ENCODE results near the gene C1RL.

Gene C1RL

DNA sequence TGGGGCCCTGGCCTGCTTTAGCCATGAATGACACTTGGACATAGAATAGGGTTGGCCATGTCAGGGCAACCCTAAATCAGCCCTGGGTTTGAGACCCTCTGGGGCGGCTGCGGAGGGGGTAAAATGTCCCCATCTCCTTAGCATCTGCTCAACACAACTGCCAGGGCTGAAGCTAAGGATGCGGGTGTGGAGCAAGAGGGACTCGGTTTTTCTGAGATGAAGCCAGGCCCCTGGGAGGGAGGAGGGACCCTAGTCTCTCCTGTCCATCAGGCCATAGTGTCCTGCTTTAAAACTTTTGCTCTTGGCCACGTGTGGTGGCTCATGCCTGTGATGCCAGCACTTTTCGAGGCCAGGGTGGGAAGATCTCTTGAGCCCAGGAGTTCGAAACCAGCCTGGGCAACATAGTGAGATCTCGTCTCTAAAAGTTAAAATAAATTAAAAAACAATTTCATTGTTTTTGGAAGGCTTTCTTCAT is 16.0 kb downstream of the C1RL start:
- H3K27ac ChIP-seq (ENCODE audit: low read depth, low read length) = peak overlapping the region; percentile 71
- no peak overlapping the region for H3K9ac ChIP-seq (ENCODE audit: low read length)

DNA sequence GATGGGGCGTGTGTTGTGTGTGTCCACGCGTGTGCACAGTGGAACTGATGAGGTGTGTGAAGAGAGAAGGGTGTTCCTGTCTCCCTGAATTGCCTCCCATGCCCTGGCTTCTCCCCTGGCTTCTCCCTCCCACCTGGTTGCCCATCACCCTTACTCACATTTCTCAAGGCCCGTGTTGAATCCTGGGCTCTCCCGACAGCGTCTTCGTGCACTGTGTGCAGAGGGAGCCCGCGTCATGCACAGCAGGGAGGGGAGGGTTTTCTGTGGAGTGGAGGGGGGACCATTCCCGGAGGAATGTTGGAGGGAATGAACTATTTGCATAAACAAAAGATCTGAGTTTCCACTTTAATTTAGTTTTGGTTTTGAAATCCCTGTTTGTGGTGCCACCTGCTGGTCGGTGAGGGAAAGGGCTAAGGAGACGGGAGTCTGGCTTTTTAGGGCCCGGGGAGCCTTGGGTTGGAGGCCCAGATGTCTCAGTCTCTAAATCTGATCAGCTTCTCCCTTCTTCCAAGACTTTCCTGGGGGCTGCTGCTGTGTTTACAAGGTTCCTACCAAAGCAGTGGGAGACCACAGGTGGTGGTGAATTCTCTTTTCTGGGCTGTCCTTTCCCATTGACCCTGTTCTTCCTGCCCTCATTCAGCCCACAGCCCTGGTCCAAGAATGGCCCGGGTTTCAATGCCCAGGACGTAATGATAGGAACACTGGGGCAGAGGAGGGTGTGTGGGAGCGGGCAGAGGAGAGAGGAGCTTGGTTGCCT is 16.6 kb downstream of the C1RL start, which contains the start of gene C1R:
Gene C1R (minus strand): TSS at position 217 of the 757 bp plus-strand sequence. CDS start 57 bp downstream, at position 160.
- H3K27me3 ChIP-seq (ENCODE audit: control insufficient read depth, insufficient read depth, low read length) = no peaks in the 10 kb centered on the region
- H3K27ac ChIP-seq (ENCODE audit: low read depth, low read length) = peak within 1 kb of the TSS; percentile 71
- peak within 1 kb of the TSS; percentile 58 for H3K4me3 ChIP-seq (ENCODE audit: low read length)
- peak within 1 kb of the TSS; percentile 16 for H3K9ac ChIP-seq (ENCODE audit: low read length)
- H3K36me3 ChIP-seq (ENCODE audit: control insufficient read depth, insufficient read depth, low read length) = no peaks in the 10 kb centered on the region
- peaks cover 11% of the 10 kb centered on the region for H3K4me1 ChIP-seq (ENCODE audit: control insufficient read depth, insufficient read depth, low read length)

More for the DNA sequence above, 16.0 kb downstream of the C1RL start:
- Histone ChIP-seq H3K4me1 (ENCODE audit: control insufficient read depth, insufficient read depth, low read length) (peaks cover 11% of the 10 kb centered on the region), H3K27me3 (ENCODE audit: control insufficient read depth, insufficient read depth, low read length) (no peaks in the 10 kb centered on the region), H3K4me3 (ENCODE audit: low read length) (no peak overlapping the region), H3K36me3 (ENCODE audit: control insufficient read depth, insufficient read depth, low read length) (no peaks in the 10 kb centered on the region)

- H3K4me1 ChIP-seq (ENCODE audit: control insufficient read depth, insufficient read depth, low read length) = peaks cover 11% of the 10 kb centered on the region
- H3K27me3 ChIP-seq (ENCODE audit: control insufficient read depth, insufficient read depth, low read length) = no peaks in the 10 kb centered on the region
- H3K9ac ChIP-seq (ENCODE audit: low read length) = peak overlapping the region; percentile 16
- peak overlapping the region; percentile 62 for H3K27ac ChIP-seq (ENCODE audit: low read depth, low read length)
- H3K36me3 ChIP-seq (ENCODE audit: control insufficient read depth, insufficient read depth, low read length) = no peaks in the 10 kb centered on the region
- peak overlapping the region; percentile 58 for H3K4me3 ChIP-seq (ENCODE audit: low read length)
Observed at GRCh38 chr12:7091660-7092228, 17.3 kb downstream of the C1RL start.

DNA sequence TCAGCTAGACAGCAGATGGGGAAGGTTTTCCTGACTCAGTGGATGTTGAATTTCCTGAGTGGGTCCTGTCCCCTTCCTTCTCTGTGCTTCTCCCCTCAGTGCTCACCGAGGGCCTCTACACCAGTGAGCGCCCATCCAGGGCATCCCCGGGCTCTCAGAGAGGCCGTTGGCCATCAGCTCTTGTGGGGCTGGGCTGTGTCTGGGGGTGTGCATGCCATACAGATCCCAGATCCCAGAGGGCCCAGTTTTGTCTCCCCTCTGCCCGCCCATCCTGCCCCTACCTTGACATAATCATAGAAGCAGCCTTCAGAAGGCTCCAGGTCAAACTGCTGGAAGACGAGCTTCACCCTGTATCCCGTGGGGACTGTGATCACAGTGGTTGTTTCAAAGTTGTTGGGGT is 17.8 kb downstream of the C1RL start:
- H3K4me1 ChIP-seq (ENCODE audit: control insufficient read depth, insufficient read depth, low read length) = peaks cover 11% of the 10 kb centered on the region
- no peaks in the 10 kb centered on the region for H3K27me3 ChIP-seq (ENCODE audit: control insufficient read depth, insufficient read depth, low read length)
- peaks cover 2% of the 10 kb centered on the region for H3K36me3 ChIP-seq (ENCODE audit: control insufficient read depth, insufficient read depth, low read length)
- peak overlapping the region; percentile 58 for H3K4me3 ChIP-seq (ENCODE audit: low read length)
- H3K9ac ChIP-seq (ENCODE audit: low read length) = no peak overlapping the region
- peak overlapping the region; percentile 62 for H3K27ac ChIP-seq (ENCODE audit: low read depth, low read length)

- peaks cover 9% of the 10 kb centered on the region for H3K36me3 ChIP-seq (ENCODE audit: control insufficient read depth, insufficient read depth, low read length)
- H3K4me1 ChIP-seq (ENCODE audit: control insufficient read depth, insufficient read depth, low read length) = peaks cover 11% of the 10 kb centered on the region
- H3K27me3 ChIP-seq (ENCODE audit: control insufficient read depth, insufficient read depth, low read length) = no peaks in the 10 kb centered on the region
- H3K4me3 ChIP-seq (ENCODE audit: low read length) = peak overlapping the region; percentile 58
- H3K9ac ChIP-seq (ENCODE audit: low read length) = no peak overlapping the region
- peak overlapping the region; percentile 6 for H3K27ac ChIP-seq (ENCODE audit: low read depth, low read length)
Observed at GRCh38 chr12:7090222-7090998, 18.6 kb downstream of the C1RL start.

DNA sequence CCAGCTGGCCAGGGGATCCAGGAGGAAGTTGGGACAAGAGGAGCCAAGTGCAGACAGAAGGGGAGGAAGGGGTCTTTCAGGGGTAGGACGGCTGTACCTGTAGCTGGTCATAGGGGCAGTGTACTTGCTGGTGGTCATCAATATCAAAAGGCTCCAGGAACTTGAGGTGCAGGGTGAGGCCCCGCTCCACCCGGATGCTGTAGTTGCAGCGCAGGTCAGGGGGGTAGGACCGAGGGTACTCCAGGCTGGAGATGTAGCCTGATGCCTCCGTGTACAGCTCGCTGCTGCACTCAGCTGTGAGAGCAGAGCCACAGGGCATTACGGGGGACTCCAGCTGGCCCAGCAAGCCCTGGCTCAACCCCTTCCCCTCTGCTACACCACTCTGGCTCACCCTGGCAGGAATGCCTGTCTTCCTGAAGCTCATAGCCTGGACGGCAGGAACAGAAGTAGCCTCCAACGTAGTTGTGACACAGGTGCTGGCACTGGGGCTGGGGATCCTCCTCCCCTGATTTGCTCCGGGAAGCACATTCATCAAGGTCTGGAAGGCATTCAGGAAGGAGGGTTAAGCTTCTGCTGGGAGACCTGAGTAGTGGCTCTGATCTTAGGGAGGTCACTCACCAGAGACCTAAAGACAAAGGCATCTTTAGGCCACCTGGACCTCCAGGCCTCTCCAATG is 19.7 kb downstream of the C1RL start:
- H3K27me3 ChIP-seq (ENCODE audit: control insufficient read depth, insufficient read depth, low read length) = no peaks in the 10 kb centered on the region
- peaks cover 11% of the 10 kb centered on the region for H3K4me1 ChIP-seq (ENCODE audit: control insufficient read depth, insufficient read depth, low read length)
- peaks cover 13% of the 10 kb centered on the region for H3K36me3 ChIP-seq (ENCODE audit: control insufficient read depth, insufficient read depth, low read length)
- H3K9ac ChIP-seq (ENCODE audit: low read length) = no peak overlapping the region
- H3K4me3 ChIP-seq (ENCODE audit: low read length) = no peak overlapping the region
- no peak overlapping the region for H3K27ac ChIP-seq (ENCODE audit: low read depth, low read length)

DNA sequence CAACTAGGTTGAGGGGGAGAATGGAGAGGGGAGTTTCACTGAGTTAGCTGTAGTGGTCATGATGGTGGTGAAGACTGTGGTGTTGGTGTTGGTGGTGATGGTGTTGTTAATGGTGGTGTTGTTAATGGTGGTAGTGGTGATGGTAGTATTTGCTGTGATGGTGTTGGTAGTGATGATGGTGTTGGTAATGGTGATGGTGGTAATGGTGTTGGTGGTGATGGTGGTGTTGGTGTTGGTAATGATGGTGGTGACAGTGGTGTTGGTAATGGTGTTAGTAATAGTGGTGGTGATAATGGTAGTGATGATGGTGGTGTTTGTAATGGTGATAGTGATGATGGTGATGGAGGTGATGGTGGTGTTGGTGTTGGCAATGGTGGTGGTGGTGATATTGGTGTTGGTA is 25.9 kb downstream of the C1RL start:
- no peak overlapping the region for H3K27ac ChIP-seq (ENCODE audit: low read depth, low read length)
- H3K36me3 ChIP-seq (ENCODE audit: control insufficient read depth, insufficient read depth, low read length) = peaks cover 18% of the 10 kb centered on the region
- no peaks in the 10 kb centered on the region for H3K4me1 ChIP-seq (ENCODE audit: control insufficient read depth, insufficient read depth, low read length)
- no peak overlapping the region for H3K4me3 ChIP-seq (ENCODE audit: low read length)
- no peak overlapping the region for H3K9ac ChIP-seq (ENCODE audit: low read length)
- H3K27me3 ChIP-seq (ENCODE audit: control insufficient read depth, insufficient read depth, low read length) = no peaks in the 10 kb centered on the region

DNA sequence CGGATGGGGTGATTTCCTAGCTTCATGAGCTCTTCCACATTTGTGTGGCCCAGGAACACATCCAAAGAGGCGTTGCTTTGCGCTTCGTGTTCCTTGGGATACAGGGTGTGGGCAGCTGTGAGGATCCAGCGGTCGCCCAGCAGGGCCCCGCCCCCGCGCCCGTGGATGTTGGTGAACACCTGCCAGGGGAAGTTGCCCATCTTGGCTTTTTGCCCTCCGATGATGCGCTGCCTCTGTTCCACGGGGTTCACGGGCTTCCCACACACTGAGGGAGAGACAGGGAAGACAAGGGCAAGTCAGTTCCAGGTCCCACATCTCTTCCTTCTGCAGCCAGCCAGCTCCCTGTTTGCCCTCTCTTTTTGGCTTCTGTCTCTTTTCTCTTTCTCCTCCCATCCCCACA is 28.0 kb downstream of the C1RL start:
- Histone ChIP-seq H3K27ac (ENCODE audit: low read depth, low read length) (no peak overlapping the region), H3K27me3 (ENCODE audit: control insufficient read depth, insufficient read depth, low read length) (no peaks in the 10 kb centered on the region), H3K36me3 (ENCODE audit: control insufficient read depth, insufficient read depth, low read length) (peaks cover 15% of the 10 kb centered on the region), H3K9ac (ENCODE audit: low read length) (no peak overlapping the region), H3K4me1 (ENCODE audit: control insufficient read depth, insufficient read depth, low read length) (no peaks in the 10 kb centered on the region), H3K4me3 (ENCODE audit: low read length) (no peak overlapping the region)

DNA sequence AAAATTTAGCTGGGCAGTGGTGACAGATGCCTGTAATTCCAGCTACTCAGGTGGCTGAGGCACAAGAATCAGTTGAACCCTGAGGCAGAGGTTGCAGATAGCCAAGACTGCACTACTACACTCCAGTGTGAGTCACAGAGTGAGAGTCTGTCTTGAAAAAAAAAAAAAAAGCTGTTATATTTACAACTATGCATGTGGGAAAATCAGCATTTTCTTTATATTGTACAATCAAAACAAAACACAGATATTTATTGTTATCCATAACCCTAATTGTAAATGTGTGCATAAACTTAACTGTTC is 29.2 kb downstream of the C1RL start:
- H3K9ac ChIP-seq (ENCODE audit: low read length) = no peak overlapping the region
- no peaks in the 10 kb centered on the region for H3K4me1 ChIP-seq (ENCODE audit: control insufficient read depth, insufficient read depth, low read length)
- H3K27me3 ChIP-seq (ENCODE audit: control insufficient read depth, insufficient read depth, low read length) = no peaks in the 10 kb centered on the region
- H3K27ac ChIP-seq (ENCODE audit: low read depth, low read length) = no peak overlapping the region
- peaks cover 8% of the 10 kb centered on the region for H3K36me3 ChIP-seq (ENCODE audit: control insufficient read depth, insufficient read depth, low read length)
- H3K4me3 ChIP-seq (ENCODE audit: low read length) = no peak overlapping the region

GRCh38 chr12:7078163-7078562 is 30.9 kb downstream of the C1RL start:
- H3K36me3 ChIP-seq (ENCODE audit: control insufficient read depth, insufficient read depth, low read length) = peaks cover 3% of the 10 kb centered on the region

GRCh38 chr12:7076493-7076892 is 32.5 kb downstream of the C1RL start:
- Histone ChIP-seq H3K4me3 (ENCODE audit: low read length) (no peak overlapping the region), H3K27ac (ENCODE audit: low read depth, low read length) (no peak overlapping the region), H3K27me3 (ENCODE audit: control insufficient read depth, insufficient read depth, low read length) (no peaks in the 10 kb centered on the region), H3K9ac (ENCODE audit: low read length) (no peak overlapping the region), H3K4me1 (ENCODE audit: control insufficient read depth, insufficient read depth, low read length) (no peaks in the 10 kb centered on the region), H3K36me3 (ENCODE audit: control insufficient read depth, insufficient read depth, low read length) (no peaks in the 10 kb centered on the region)

More at GRCh38 chr12:7078163-7078562, 30.9 kb downstream of the C1RL start:
- Histone ChIP-seq H3K27me3 (ENCODE audit: control insufficient read depth, insufficient read depth, low read length) (no peaks in the 10 kb centered on the region), H3K27ac (ENCODE audit: low read depth, low read length) (no peak overlapping the region), H3K9ac (ENCODE audit: low read length) (no peak overlapping the region), H3K4me1 (ENCODE audit: control insufficient read depth, insufficient read depth, low read length) (no peaks in the 10 kb centered on the region), H3K4me3 (ENCODE audit: low read length) (no peak overlapping the region)

GRCh38 chr12:7075939-7076338 is 33.1 kb downstream of the C1RL start:
- no peak overlapping the region for H3K27ac ChIP-seq (ENCODE audit: low read depth, low read length)
- H3K4me3 ChIP-seq (ENCODE audit: low read length) = no peak overlapping the region
- H3K36me3 ChIP-seq (ENCODE audit: control insufficient read depth, insufficient read depth, low read length) = peaks cover under 1% of the 10 kb centered on the region
- H3K9ac ChIP-seq (ENCODE audit: low read length) = no peak overlapping the region
- H3K27me3 ChIP-seq (ENCODE audit: control insufficient read depth, insufficient read depth, low read length) = no peaks in the 10 kb centered on the region
- no peaks in the 10 kb centered on the region for H3K4me1 ChIP-seq (ENCODE audit: control insufficient read depth, insufficient read depth, low read length)
